RPMI7951 (cell line): ENCODE measurements around the gene ZC3H12A. TPM values are rescaled to one million over a fixed set of nuclear protein-coding genes. Genes with fewer than 3 reads are reported as not detected.
A peak's percentile ranks its signal among the peaks of the same experiment; 100 is the strongest.
"Not testable (repeated sequence)": the region's sequence is repeated elsewhere in the genome, so short reads cannot be mapped to it uniquely, and the experiment has no call there.

Source experiments
- DNase-seq: peaks from one replicate; pipeline ENCODE4 v3.0.0-alpha.2; 2012; ENCODE audit warnings: low read depth
- total RNA-seq: library from RNA; depleted of rRNA; stranded (reverse); fragments of >200 nt; shearing (Covaris generic); gene quantifications from 2 replicates; pipeline ENCODE4 v1.2.3, GENCODE V29; 2014; rRNA removed

The ZC3H12A gene
- total RNA-seq, 1 experiment from 2014 or later, result 4.6 TPM

- no peak for DNase-seq
These were observed 27.7 kb downstream of the ZC3H12A start for GRCh38 chr1:37502104-37502503.

- DNase-seq, result not testable (repeated sequence)
These were observed 28.4 kb downstream of the ZC3H12A start for GRCh38 chr1:37502791-37503190.

DNA sequence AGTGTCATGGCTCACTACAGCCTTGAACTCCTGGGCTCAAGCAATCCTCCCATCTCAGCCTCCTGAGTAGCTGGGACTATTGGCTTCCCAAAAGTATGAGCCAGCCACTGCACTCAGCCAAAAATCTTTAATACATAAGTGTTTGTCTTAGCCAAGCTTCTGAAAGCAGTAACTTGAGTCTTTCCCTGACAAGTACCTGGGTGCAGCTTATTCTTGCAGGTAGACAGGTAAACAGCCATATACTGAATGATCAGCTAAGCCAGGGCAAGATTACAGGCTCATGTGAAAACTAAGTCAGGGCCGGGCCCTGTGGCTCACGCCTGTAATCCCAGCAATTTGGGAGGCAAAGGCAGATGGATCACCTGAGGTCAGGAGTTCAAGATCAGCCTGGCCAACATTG lies 32.4 kb downstream of the ZC3H12A start:
- no peak for DNase-seq

- peak; percentile 40 for DNase-seq
These were observed 34.8 kb downstream of the ZC3H12A start for GRCh38 chr1:37509181-37509580.

DNA sequence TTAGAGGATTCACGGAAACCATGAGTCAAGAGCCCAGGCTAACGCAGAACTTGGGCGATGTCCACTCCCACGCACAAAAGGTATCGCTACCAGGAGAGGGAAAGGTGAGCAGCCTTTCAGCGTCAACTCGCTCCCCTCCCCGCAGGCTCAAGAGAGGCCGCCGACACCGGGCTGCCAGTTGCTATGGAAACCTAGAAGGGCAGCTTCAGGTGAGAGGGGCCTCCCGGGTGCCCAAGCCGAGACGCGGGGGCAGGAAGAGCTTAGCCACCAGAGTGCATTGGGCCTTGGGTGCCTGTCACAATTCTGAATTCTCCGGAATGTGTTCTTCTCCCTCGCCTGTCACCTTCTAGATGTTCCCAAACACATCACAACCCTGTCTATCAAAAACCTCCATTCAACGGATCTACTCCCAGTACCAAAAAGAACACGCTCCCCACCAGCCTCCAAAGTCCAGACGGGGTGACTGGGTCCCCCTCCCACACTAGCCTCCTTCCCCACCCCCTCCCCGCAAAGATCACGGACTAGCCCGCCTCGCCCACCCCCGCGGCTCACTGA lies 39.5 kb downstream of the ZC3H12A start:
- peak; percentile 7 for DNase-seq

DNA sequence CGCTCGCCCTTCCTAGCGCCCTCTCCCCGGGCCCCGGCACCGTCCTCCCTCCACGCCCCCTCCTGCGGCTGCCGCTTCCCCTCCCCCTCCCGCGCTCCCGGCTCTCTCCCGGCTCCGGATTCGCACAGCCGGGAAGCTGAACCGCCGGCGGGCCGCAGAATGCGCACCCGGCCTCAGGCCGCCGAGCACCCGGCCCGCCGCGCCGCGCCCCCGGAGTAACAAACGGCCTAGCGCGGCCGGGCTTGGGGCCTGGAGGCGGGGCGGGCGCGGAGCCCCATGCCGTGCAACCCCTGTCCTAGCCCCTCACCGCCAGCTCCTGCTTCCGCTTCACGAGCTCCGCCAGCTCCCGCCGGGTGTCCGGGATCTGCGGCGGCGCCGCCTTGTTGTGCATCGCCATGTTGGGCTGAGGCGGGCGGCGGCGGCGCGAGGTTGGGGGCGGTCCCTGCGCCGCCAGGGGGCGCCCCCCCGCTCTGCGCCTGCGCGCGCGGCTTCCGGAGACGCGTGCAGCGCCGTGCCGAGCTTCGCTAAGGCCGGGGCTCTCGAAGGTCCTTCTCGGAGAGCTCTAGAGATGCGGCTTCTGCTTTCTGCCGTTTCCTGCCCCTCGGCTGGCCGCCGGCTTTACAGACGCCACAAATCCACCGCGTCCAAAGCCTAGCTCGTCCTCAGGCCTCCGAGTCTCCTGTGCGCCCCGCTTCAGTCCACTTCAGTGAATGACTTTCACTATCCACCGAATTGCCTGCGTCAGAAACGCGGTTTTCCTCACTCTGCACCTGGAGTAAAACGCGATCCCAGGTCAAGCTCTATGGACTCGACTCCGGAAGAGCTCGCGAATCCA lies 40.2 kb downstream of the ZC3H12A start, which contains the start of gene MEAF6:
TSS of gene MEAF6 (minus strand) at position 417 of the 835 bp plus-strand sequence. CDS start at position 397, 20 bp downstream.
- peak; percentile 77 for DNase-seq

GRCh38 chr1:37515185-37516034 lies 41.0 kb downstream of the ZC3H12A start:
- DNase-seq, result no peak

DNA sequence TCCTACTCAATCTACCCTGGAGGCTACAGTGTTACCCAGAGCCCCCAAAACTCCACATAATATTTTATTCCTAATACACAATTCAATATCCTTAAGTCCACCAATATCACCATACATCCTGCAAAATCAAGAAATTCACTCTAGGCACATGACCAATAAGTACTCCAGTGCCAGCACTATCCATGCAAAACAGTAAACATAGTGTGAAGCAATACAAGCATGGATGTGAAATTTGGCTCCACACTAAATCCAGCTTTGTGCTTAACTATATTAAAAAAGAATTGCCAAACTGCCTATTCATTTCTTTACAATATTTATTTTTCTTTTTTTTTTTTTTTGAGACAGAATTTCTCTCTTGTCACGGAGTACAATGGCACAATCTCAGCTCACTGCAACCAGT lies 43.2 kb downstream of the ZC3H12A start:
- no peak for DNase-seq

GRCh38 chr1:37518241-37518640 lies 43.9 kb downstream of the ZC3H12A start:
- DNase-seq, result not testable (repeated sequence)

- not testable (repeated sequence) for DNase-seq
These were observed 44.5 kb downstream of the ZC3H12A start for GRCh38 chr1:37518929-37519328.

- no peak for DNase-seq
These were observed 45.2 kb downstream of the ZC3H12A start for GRCh38 chr1:37519613-37520012.

DNA sequence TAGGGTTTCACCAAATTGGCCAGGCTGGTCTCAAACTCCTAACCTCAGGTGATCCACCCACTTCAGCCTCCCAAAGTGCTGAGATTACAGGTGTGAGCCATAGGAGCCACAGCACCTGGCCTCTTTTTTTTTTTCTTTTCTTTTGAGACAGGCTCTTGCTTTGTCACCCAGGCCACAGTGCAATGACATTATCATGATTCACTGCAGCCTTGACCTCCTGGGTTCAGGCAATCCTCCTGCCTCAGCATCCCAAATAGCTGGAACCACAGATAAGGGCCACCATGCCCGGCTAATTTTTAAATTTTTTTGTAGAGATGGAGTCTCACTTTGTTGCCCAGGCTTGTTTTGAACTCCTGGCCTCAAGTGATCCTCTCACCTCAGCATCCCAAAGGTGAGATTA lies 55.5 kb downstream of the ZC3H12A start:
- DNase-seq, result not testable (repeated sequence)

DNA sequence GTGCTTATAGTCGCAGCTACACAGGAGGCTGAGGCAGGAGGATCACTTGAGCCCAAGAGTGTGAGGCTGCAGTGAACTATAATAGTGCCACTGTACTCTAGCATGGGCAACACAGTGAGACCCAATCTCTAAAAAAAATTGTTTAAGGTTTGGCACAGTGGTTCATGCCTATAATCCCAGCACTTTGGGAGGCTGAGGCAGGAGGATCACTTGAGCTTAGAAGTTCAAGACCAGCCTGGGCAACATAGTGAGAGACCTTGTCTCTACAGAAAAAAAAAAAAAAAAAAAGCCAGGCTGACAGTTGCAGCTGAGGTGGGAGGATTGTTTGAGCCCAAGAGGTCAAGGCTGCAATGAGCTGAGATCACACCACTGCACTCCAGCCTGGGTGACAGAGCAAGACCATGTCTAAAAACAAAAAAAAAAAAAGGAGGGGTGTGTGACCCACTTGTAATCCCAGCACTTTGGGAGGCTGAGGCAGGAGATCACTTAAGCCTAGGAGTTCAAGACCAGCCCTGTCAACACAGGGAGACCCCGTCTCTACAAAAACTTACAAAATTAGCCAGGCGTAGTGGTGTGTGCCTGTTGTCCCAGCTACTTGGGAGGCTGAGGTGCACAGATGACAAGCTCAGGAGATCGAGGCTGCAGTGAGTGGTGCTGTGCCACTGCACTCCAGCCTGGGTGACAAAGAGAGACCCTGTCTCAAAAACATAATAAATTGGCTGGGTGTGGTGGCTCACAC lies 58.2 kb downstream of the ZC3H12A start:
- not testable (repeated sequence) for DNase-seq

- no peak for DNase-seq
These were observed 59.1 kb downstream of the ZC3H12A start for GRCh38 chr1:37533317-37534093.

Other genes starting within 250 kb of the ZC3H12A start
- 85.5 and 91.0 TPM in 2 replicates for gene MEAF6, start 40.2 kb downstream of the ZC3H12A start, total RNA-seq
- 12.9 and 19.2 TPM in 2 replicates for gene SNIP1, start 79.7 kb downstream of the ZC3H12A start, total RNA-seq
- gene DNALI1, start 82.4 kb downstream of the ZC3H12A start, total RNA-seq, result 5.7 and 5.9 TPM in 2 replicates
- gene GNL2, start 121.4 kb downstream of the ZC3H12A start, total RNA-seq, result 61.0 and 76.7 TPM in 2 replicates
- 0.10 TPM in 1 of 2 replicates, not detected in the other for gene RSPO1, start 160.3 kb downstream of the ZC3H12A start, total RNA-seq
- 42.8 and 48.3 TPM in 2 replicates for gene CDCA8, start 217.9 kb downstream of the ZC3H12A start, total RNA-seq